Measurements from ENCODE around the gene FLRT2.

FLRT2 gene

GRCh38 chr14:85618978-85619377 lies 89.0 kb downstream of the FLRT2 start:
- DNase-seq (ENCODE audit: low spot score): no peak
- no peak for TF ChIP-seq CTCF (IDR thresholded peaks at IDR 0.05; ENCODE audit: extremely low read depth, missing control alignments)

GRCh38 chr14:85619851-85620250 lies 89.9 kb downstream of the FLRT2 start:
- no peak for DNase-seq (ENCODE audit: low spot score)
- no peak for TF ChIP-seq CTCF (IDR thresholded peaks at IDR 0.05; ENCODE audit: extremely low read depth, missing control alignments)

GRCh38 chr14:85620947-85621346 lies 91.0 kb downstream of the FLRT2 start:
- no peak for DNase-seq (ENCODE audit: low spot score)
- TF ChIP-seq CTCF (IDR thresholded peaks at IDR 0.05; ENCODE audit: extremely low read depth, missing control alignments): no peak

- DNase-seq (ENCODE audit: low spot score): no peak
- TF ChIP-seq CTCF (IDR thresholded peaks at IDR 0.05; ENCODE audit: extremely low read depth, missing control alignments): no peak
Observed at GRCh38 chr14:85622106-85622505, 92.2 kb downstream of the FLRT2 start.

GRCh38 chr14:85622986-85623685 lies 93.2 kb downstream of the FLRT2 start:
- TF ChIP-seq CTCF (IDR thresholded peaks at IDR 0.05; ENCODE audit: extremely low read depth, missing control alignments): no peak
- no peak for DNase-seq (ENCODE audit: low spot score)

GRCh38 chr14:85625925-85626585 lies 96.1 kb downstream of the FLRT2 start:
- no peak for DNase-seq (ENCODE audit: low spot score)
- TF ChIP-seq CTCF (IDR thresholded peaks at IDR 0.05; ENCODE audit: extremely low read depth, missing control alignments): no peak

- TF ChIP-seq CTCF (IDR thresholded peaks at IDR 0.05; ENCODE audit: extremely low read depth, missing control alignments): no peak
- DNase-seq (ENCODE audit: low spot score): no peak
Observed at GRCh38 chr14:85634205-85634604, 104.3 kb downstream of the FLRT2 start.

All from GM20000 (cell line).